Measurements from ENCODE around the gene COL19A1.
"Not testable (repeated sequence)": the region's sequence is repeated elsewhere in the genome, so short reads cannot be mapped to it uniquely, and the experiment has no call there.

Gene COL19A1

GRCh38 chr6:69973763-69974162 lies 107.4 kb downstream of the COL19A1 start:
- DNase-seq, result no peak

DNA sequence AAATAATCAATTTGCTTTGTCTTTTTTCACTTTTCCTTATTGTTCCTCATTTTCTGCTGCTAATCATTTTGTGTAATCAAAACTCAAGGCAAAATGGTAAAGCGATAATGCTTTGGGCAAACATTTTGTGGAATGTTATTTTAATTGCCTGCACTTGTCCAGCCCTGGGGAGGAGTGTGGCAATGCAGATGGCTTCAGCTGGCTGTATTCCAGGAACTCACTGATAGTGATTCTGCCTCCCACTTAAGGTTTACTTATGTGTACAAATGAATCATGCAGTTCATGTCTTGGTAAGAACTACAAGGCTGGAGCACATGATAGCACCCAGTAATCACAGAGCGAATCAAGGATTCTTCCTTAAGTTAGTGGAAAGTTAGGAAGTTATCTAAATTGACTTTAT lies 107.8 kb downstream of the COL19A1 start:
- no peak for DNase-seq

- no peak for DNase-seq
Observed at GRCh38 chr6:69976591-69977090, 110.3 kb downstream of the COL19A1 start.

- no peak for DNase-seq
Observed at GRCh38 chr6:69980624-69981023, 114.3 kb downstream of the COL19A1 start.

GRCh38 chr6:69984506-69984905 lies 118.2 kb downstream of the COL19A1 start:
- no peak for DNase-seq

DNA sequence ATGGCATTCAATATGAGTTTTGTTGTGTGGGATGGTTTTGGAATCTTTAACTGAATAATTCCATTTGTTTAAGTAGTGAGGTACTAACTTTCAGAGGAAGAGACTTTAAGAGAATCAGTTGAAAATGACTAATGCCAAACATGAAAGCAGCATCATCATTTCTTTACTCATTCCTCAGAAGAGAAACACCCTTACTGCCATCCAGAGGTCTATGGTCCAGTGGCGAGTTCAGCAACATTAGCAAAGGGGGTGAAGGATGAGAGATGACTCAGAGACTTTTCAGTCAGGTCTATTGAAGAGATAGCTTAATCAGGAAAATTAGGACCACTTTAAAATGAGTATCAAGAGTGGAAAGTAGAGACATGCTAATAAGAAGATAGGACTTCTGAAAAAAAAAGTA lies 118.8 kb downstream of the COL19A1 start:
- no peak for DNase-seq

DNA sequence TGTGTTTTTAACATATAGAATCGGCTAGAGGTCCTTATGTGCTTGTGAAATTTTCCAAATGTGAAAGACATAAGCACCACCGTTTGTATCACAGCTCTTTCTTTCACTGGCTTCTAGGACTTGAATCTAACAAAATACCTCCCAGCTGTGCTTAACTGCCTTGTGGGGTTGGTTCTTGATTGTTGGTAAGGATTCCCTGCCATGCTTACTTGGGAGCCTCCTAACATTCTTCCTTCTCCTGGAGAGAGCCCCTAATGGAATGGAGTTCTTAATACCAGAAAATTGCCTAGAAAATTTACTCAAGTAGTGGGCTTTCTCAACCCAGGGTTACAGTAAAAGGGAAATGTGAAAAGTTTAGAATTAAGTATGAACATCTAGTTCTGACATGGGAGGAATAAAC lies 121.2 kb downstream of the COL19A1 start:
- DNase-seq, result no peak

GRCh38 chr6:69988458-69989126 lies 122.2 kb downstream of the COL19A1 start:
- DNase-seq, result no peak

- DNase-seq, result no peak
Observed at GRCh38 chr6:69994251-69994650, 127.9 kb downstream of the COL19A1 start.

DNA sequence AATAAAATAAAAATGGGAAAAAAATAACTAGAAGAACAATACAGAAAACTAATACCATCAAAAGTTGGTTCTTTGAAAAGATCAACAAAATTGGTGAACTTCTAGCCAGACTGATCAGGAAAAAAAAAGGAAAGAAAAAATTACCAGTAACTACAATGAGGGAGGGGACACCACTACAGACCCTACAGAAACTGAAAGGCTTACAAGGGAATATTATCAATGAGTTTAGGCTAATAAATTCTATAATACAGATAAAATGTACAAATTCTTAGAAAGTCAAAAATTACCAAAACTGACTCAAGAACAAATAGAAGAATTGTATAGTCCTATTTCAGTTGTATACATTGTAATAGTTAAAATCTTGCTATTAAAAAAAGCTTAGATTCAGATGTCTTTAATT lies 141.8 kb downstream of the COL19A1 start:
- DNase-seq, result no peak

- DNase-seq, result not testable (repeated sequence)
Observed at GRCh38 chr6:70010339-70010738, 144.0 kb downstream of the COL19A1 start.

DNA sequence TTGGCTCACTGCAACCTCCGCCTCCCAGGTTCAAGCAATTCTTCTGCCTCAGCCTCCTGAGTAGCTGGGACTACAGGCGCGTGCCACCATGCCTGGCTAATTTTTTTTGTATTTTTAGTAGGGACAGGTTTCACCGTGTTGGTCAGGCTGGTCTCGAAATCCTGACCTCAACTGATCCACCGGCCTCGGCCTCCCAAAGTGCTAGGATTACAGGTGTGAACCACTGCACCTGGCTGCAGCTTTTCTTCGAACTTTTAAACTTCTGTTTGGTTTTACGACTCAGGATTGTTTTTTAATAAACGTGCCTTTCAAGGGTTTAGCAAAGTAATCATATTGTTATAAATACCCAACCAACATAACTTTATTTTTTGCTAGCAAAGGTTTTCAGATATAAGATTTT lies 156.8 kb downstream of the COL19A1 start:
- not testable (repeated sequence) for DNase-seq

DNA sequence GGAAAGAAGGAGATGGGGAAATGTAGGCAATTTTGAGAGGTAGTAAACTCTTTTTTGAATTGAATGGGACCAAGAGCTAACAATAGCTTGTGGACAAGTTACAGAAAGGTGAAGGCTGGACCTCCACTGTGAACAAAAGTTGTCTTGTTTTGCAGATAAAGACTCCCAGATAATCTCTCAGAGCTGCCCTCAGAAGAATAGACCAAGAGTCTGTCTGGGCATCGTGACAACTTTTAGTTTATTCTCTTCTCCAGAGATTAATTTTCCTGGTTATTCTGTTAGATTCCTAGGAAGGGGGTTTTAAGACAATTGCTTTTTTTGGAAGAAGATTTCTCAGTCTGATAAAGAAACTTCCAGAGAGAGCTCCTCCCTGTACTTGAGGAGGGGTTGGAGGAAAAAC lies 161.9 kb downstream of the COL19A1 start:
- DNase-seq, result no peak

- no peak for DNase-seq
Observed at GRCh38 chr6:70028926-70029325, 162.6 kb downstream of the COL19A1 start.

DNA sequence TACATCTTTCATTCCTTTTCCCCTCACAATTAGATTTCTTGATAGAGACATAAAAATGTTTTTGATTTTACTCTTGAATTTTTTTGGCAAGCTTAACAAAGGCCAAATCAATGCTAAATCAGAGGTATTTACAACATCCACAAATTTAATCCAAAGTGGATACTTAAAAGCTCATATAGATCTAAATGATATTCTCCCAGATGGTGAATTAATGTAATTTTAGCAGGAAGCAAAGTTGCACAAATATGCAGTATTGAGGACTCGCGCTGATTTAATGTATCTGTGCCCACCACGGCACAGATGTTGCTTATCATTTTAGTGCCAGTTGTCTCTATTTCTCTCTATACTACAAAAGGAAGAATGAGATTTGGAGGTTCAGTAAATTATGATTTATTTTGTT lies 167.4 kb downstream of the COL19A1 start:
- no peak for DNase-seq

DNA sequence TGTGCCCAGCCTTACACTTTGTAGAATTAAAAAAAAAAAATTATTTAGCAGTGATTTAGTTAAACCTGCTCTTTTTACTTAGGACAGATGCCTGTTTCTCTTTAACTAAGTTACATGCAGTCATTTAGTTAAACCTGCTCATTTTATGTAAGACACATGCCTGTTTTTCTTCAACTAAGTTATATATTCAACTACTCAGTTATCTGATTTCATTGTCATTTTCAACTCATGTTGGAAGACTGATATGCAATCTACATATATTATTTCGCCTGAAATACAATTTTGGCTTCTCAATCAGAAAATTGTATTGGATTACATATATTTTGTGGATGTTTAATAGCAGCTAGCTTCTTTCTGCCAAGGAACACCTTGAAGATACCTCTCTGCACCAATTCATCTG lies 171.1 kb downstream of the COL19A1 start:
- no peak for DNase-seq

GRCh38 chr6:70040766-70041165 lies 174.4 kb downstream of the COL19A1 start:
- no peak for DNase-seq

GRCh38 chr6:70041411-70041810 lies 175.1 kb downstream of the COL19A1 start:
- no peak for DNase-seq

DNA sequence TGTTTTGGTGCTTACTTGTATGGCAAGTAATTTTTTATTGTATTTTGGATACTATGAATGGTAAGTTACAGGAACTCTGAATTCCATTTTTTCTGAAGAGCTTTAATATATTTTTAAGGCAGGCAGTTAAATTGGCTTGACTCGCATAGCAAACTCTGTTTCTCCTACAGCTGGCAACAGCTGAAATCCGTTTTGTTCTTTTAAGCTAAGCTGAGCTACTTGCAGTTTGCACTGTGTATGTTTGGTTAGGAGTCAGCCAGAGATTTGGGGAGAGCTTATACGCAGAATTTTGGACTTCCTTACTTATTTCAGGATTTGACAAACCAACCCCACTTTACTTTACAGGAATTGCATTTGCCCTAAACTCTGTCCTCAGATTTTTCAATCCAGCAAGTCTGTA lies 179.1 kb downstream of the COL19A1 start:
- no peak for DNase-seq

DNA sequence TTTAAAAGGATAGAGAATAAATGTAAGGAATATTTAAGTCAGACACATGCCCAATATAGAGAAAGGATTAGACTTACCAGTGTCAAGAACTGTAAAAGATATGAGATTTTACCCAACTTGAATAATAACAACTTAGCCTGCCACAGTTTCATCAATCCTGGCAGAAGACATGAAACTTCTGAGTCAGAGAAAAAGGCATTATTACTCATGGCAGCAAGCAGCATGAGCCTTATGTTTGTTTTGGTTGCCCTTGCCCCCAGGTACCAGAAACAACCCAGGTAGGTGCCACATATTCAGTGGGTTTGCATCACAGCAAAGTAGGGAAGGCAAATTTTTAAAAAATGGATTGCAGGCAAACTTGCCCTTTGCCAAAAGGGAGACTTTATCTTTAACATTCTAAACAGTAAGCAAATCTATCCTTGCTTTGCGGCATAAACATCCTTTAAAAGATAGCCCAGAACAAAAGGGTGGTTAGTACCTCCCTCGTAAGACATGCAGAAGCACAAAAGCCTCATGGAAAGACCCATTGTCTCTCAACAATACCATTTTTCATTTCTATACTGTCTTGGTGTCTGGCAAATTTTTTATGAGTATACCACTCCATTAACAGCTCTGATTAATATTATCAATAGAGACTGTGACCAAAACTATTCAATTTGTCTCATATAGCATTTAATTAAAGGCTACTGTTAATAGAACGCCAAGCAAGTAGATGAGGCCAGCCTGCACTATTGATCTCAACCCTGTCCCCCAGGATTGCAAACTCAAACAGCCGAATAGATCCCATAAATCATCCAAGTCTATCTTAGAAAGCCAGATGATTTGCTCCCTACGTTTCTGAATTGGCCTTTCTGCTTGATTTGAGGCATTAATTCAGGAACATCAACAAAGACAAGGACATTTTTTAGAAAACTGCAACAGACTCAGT lies 185.1 kb downstream of the COL19A1 start:
- no peak for DNase-seq

DNA sequence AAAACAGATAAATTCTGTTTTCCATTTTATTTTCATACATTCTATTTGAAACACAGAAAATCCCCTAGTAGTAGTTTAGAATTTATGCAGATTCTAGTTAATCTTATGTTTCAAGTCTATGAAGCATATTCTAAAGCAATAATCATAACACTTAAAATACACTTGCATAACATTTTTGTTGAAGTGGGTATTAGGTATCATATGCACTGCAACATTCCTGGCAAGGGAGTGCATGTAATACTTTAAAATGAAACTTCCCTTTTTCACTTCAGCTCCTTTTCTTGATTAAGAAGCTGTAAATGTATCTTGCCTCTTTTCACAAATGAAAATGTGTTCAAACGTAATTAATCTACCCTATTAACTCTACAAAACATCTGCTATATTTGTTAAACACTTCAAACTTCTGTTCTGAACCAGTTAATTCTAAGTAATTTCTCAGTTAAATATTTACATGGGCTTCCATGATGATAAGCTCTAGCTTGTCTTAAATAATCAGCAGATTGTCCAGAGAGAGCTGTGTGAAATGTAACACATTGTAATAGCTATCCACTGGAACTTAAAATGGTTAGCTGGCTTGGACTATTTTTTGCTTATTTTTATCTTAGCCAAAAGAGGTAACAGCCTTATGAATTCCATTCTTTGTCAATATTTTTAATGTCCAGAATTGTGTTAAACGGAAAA lies 192.8 kb downstream of the COL19A1 start:
- no peak for DNase-seq

- DNase-seq, result no peak
Observed at GRCh38 chr6:70060680-70061079, 194.3 kb downstream of the COL19A1 start.

GRCh38 chr6:70061546-70061945 lies 195.2 kb downstream of the COL19A1 start:
- DNase-seq, result no peak

Measured in hippocampal formation (tissue), 2 donors.